Gastrocnemius medialis (tissue), 4 donors: Measurements from ENCODE around the gene MSANTD1. TPM values are rescaled to one million over a fixed set of nuclear protein-coding genes. Genes with fewer than 3 reads are reported as not detected.
A peak's percentile ranks its signal among the peaks of the same experiment; 100 is the strongest.

Experiments used
- ATAC-seq, 2 donors: fragments of 150-250 bp; one replicate each; pipeline ENCODE4 v1.9.1; 2016
- DNase-seq, 2 donors: peaks; one replicate each; pipeline ENCODE4 v3.0.0-alpha.2; 2019
- H3K27ac ChIP-seq, 4 donors: fragments of 200-600 bp; sonication (generic); 1 replicate in 1 of 4; 2 replicates in 3 of 4; pipeline ENCODE4 v1.5.1; 2016 to 2018; ENCODE audit warnings: mild to moderate bottlenecking in 2 of 4, moderate library complexity in 1 of 4
- H3K27me3 ChIP-seq, 3 donors: fragments of 200-600 bp; sonication (generic) in 2 of 3; 1 replicate in 1 of 3; 2 replicates in 2 of 3; pipeline versions ENCODE4 v1.5.1 to v1.6.0; 2016 to 2019; ENCODE audit warnings: mild to moderate bottlenecking in 1 of 3, moderate library complexity in 1 of 3
- H3K36me3 ChIP-seq, 2 donors: fragments of 200-600 bp; sonication (generic) in 1 of 2; one replicate each; pipeline ENCODE4 v1.5.1; 2017 to 2018
- H3K4me1 ChIP-seq, 2 donors: fragments of 200-600 bp; sonication (generic) in 1 of 2; one replicate each; pipeline ENCODE4 v1.5.1; 2016 to 2017; ENCODE audit warnings: mild to moderate bottlenecking in 2 of 2
- H3K4me3 ChIP-seq, 4 donors: fragments of 200-600 bp; sonication (generic) in 3 of 4; 1 replicate in 1 of 4; 2 replicates in 3 of 4; pipeline ENCODE4 v1.5.1; 2016 to 2019; ENCODE audit warnings: mild to moderate bottlenecking in 2 of 4
- H3K9me3 ChIP-seq, 3 donors: fragments of 200-600 bp; sonication (generic) in 2 of 3; 1 replicate in 1 of 3; 2 replicates in 2 of 3; pipeline ENCODE4 v1.5.1; 2016 to 2019
- POLR2A ChIP-seq, 2 donors: fragments of 450-650 bp; IDR thresholded peaks; one replicate each; pipeline ENCODE4 v1.6.1; 2017; ENCODE audit warnings: antibody characterized with exemption in 2 of 2, mild to moderate bottlenecking in 2 of 2, moderate library complexity in 2 of 2
- in situ Hi-C, 4 donors: fragments of 200-750 bp; cut with MboI; loops; one replicate each; pipeline versions ENCODE4 v1.15.0 to v1.8.0; 2017; ENCODE audit warnings: low sequenced_read_pairs in 4 of 4
- intact Hi-C: fragments of 100-400 bp; cut with DNase I; formaldehyde crosslinking; loops from one replicate; pipeline ENCODE4 v1.15.1; 2023; ENCODE audit warnings: low total_unique reads
- total RNA-seq, 4 donors: library from RNA; depleted of rRNA; stranded (reverse); fragments of >200 nt; gene quantifications; one replicate each; pipeline versions ENCODE4 v1.1.0 to v1.2.3, GENCODE V29; 2016
- TF ChIP-seq, protein P1 (sequence below), 5 experiments: fragments of 450-650 bp in 3 of 5; fragments of 200-600 bp in 2 of 5; sonication (generic) in 2 of 5; IDR thresholded peaks in 4 of 5; conservative IDR thresholded peaks in 1 of 5; 1 replicate in 4 of 5; 2 replicates in 1 of 5; pipeline ENCODE4 v1.5.1; 2016 to 2019; ENCODE audit warnings: antibody characterized with exemption in 5 of 5, mild to moderate bottlenecking in 3 of 5, moderate library complexity in 3 of 5

MSANTD1 gene
- total RNA-seq, 4 donors from 2014 or later, result 0.36 to 1.5 (median 0.48) TPM

- in situ Hi-C loops, result no loop called here
- peak overlapping the region; percentile 54 to 70 (median 62) for H3K27ac ChIP-seq
Observed at GRCh38 chr4:3269105-3269927, 20.4 kb downstream of the MSANTD1 start.

GRCh38 chr4:3269991-3270611 lies 21.1 kb downstream of the MSANTD1 start:
- in situ Hi-C loops (no loop called here), intact Hi-C loops (no loop called here)
- Histone ChIP-seq H3K27me3 (no peaks in the 10 kb centered on the region), H3K4me3 (peak overlapping the region in 2 of 4 donors; percentile 1 to 24), H3K27ac (peak overlapping the region; percentile 54 to 70 (median 62)), H3K4me1 (peaks cover 13 to 15% of the 10 kb centered on the region in 2 donors), H3K36me3 (no peaks in the 10 kb centered on the region), H3K9me3 (no peaks in the 10 kb centered on the region)
- ATAC-seq (peak; percentile 81 to 92), DNase-seq (peak; percentile 58 to 85)
- TF ChIP-seq, protein P1, sequence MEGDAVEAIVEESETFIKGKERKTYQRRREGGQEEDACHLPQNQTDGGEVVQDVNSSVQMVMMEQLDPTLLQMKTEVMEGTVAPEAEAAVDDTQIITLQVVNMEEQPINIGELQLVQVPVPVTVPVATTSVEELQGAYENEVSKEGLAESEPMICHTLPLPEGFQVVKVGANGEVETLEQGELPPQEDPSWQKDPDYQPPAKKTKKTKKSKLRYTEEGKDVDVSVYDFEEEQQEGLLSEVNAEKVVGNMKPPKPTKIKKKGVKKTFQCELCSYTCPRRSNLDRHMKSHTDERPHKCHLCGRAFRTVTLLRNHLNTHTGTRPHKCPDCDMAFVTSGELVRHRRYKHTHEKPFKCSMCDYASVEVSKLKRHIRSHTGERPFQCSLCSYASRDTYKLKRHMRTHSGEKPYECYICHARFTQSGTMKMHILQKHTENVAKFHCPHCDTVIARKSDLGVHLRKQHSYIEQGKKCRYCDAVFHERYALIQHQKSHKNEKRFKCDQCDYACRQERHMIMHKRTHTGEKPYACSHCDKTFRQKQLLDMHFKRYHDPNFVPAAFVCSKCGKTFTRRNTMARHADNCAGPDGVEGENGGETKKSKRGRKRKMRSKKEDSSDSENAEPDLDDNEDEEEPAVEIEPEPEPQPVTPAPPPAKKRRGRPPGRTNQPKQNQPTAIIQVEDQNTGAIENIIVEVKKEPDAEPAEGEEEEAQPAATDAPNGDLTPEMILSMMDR (IDR thresholded peaks at IDR 0.05 in 4 of 5, conservative IDR thresholded peaks at IDR 0.05 in 1 of 5), result no peak
- TF ChIP-seq POLR2A (IDR thresholded peaks at IDR 0.05), result no peak

More at GRCh38 chr4:3269105-3269927, 20.4 kb downstream of the MSANTD1 start:
- DNase-seq (no peak), ATAC-seq (peak; percentile 23 to 51)
- no peaks in the 10 kb centered on the region for H3K27me3 ChIP-seq
- H3K4me1 ChIP-seq, result peaks cover 13 to 15% of the 10 kb centered on the region in 2 donors
- H3K36me3 ChIP-seq, result no peaks in the 10 kb centered on the region
- TF ChIP-seq, protein P1 (IDR thresholded peaks at IDR 0.05 in 4 of 5, conservative IDR thresholded peaks at IDR 0.05 in 1 of 5), result no peak
- TF ChIP-seq POLR2A (IDR thresholded peaks at IDR 0.05), result no peak
- intact Hi-C loops, result no loop called here
- H3K9me3 ChIP-seq, result no peaks in the 10 kb centered on the region
- peak overlapping the region in 2 of 4 donors; percentile 1 to 24 for H3K4me3 ChIP-seq

GRCh38 chr4:3271131-3271530 lies 22.2 kb downstream of the MSANTD1 start:
- Histone ChIP-seq H3K4me1 (peaks cover 13 to 15% of the 10 kb centered on the region in 2 donors), H3K27me3 (no peaks in the 10 kb centered on the region), H3K27ac (no peak overlapping the region), H3K9me3 (no peaks in the 10 kb centered on the region), H3K36me3 (no peaks in the 10 kb centered on the region), H3K4me3 (no peak overlapping the region)
- no peak for ATAC-seq
- in situ Hi-C loops, result no loop called here
- no peak for TF ChIP-seq POLR2A (IDR thresholded peaks at IDR 0.05)
- TF ChIP-seq, protein P1 (IDR thresholded peaks at IDR 0.05 in 4 of 5, conservative IDR thresholded peaks at IDR 0.05 in 1 of 5), result no peak
- intact Hi-C loops, result no loop called here
- no peak for DNase-seq

DNA sequence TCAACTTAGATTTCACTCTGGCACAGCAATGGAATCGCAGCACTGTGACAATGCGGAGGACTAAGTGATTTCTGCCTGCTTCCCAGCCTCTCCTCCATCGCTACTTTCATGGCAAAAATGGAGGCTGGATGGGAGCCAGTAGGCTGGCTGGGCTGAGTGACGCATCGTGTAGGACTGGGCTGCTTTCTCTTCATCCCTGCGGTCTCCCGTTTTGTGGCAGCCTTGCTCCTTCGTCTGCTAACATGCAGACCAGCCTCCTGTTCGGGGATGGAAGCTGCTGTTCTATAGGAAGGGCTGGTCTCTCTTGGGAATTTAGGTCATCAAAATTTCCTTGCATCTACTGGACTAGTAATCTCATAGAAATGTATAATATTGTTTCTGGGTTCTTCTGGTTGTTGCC lies 28.0 kb downstream of the MSANTD1 start:
- intact Hi-C loops (no loop called here), in situ Hi-C loops (no loop called here)
- Histone ChIP-seq H3K36me3 (no peaks in the 10 kb centered on the region), H3K9me3 (no peaks in the 10 kb centered on the region), H3K4me1 (no peaks in the 10 kb centered on the region), H3K27me3 (no peaks in the 10 kb centered on the region), H3K4me3 (no peak overlapping the region), H3K27ac (no peak overlapping the region)
- TF ChIP-seq, protein P1 (IDR thresholded peaks at IDR 0.05 in 4 of 5, conservative IDR thresholded peaks at IDR 0.05 in 1 of 5), result no peak
- no peak for TF ChIP-seq POLR2A (IDR thresholded peaks at IDR 0.05)
- DNase-seq (no peak), ATAC-seq (no peak)
